Measurements from ENCODE around the gene ZNF646.

The ZNF646 gene, protein sequence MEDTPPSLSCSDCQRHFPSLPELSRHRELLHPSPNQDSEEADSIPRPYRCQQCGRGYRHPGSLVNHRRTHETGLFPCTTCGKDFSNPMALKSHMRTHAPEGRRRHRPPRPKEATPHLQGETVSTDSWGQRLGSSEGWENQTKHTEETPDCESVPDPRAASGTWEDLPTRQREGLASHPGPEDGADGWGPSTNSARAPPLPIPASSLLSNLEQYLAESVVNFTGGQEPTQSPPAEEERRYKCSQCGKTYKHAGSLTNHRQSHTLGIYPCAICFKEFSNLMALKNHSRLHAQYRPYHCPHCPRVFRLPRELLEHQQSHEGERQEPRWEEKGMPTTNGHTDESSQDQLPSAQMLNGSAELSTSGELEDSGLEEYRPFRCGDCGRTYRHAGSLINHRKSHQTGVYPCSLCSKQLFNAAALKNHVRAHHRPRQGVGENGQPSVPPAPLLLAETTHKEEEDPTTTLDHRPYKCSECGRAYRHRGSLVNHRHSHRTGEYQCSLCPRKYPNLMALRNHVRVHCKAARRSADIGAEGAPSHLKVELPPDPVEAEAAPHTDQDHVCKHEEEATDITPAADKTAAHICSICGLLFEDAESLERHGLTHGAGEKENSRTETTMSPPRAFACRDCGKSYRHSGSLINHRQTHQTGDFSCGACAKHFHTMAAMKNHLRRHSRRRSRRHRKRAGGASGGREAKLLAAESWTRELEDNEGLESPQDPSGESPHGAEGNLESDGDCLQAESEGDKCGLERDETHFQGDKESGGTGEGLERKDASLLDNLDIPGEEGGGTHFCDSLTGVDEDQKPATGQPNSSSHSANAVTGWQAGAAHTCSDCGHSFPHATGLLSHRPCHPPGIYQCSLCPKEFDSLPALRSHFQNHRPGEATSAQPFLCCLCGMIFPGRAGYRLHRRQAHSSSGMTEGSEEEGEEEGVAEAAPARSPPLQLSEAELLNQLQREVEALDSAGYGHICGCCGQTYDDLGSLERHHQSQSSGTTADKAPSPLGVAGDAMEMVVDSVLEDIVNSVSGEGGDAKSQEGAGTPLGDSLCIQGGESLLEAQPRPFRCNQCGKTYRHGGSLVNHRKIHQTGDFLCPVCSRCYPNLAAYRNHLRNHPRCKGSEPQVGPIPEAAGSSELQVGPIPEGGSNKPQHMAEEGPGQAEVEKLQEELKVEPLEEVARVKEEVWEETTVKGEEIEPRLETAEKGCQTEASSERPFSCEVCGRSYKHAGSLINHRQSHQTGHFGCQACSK (N-terminal part only)

GRCh38 chr16:31073970-31074813, at the start of gene ZNF646, which contains the start of gene ZNF668:
Gene ZNF646 (plus strand): TSS chr16:31074422. CDS start chr16:31076325, 1,903 bp downstream.
Gene ZNF668 (minus strand): TSS chr16:31074240. CDS start chr16:31064459, 9,781 bp downstream.
- FAIRE-seq = peak; percentile 56

DNA sequence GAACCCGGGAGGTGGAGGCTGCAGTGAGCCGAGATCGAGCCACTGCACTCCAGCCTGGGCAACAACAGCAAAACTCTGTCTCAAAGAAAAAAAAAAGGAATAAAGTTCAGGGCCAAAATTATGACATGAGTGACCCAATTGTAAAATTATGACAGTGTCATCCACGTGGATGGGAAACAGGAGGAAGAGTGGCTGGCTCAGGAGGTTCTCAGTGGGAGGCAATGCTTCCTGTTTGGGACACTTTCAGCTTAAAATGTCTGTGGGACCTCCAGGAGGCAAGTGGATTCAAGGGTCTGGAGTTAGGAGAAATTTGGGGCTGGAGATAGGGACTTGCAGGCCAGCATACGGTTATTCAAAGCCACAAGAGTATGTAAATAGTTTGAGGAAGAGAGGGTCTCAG, 48.9 kb upstream of the ZNF646 start:
- no peak for FAIRE-seq

GRCh38 chr16:31029272-31029671, 45.0 kb upstream of the ZNF646 start:
- FAIRE-seq = no peak

DNA sequence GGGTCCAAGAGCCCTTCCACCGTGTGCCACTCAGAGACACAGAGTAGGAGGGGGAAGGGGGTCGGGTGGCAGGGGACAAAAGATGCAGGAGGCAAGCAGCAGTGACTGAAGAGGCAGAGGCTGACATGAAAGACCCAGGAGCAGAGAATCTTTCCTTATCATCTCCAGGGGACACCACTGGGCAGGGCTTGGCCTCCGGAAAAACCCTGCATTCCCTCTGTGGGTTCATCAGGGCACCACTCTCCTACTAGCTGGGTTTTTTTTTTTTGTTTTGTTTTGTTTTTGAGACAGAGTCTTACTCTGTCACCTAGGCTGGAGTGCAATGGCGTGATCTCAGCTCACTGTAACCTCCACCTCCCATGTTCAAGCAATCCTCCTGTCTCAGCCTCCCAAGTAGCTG, 42.9 kb upstream of the ZNF646 start:
- no peak for FAIRE-seq

DNA sequence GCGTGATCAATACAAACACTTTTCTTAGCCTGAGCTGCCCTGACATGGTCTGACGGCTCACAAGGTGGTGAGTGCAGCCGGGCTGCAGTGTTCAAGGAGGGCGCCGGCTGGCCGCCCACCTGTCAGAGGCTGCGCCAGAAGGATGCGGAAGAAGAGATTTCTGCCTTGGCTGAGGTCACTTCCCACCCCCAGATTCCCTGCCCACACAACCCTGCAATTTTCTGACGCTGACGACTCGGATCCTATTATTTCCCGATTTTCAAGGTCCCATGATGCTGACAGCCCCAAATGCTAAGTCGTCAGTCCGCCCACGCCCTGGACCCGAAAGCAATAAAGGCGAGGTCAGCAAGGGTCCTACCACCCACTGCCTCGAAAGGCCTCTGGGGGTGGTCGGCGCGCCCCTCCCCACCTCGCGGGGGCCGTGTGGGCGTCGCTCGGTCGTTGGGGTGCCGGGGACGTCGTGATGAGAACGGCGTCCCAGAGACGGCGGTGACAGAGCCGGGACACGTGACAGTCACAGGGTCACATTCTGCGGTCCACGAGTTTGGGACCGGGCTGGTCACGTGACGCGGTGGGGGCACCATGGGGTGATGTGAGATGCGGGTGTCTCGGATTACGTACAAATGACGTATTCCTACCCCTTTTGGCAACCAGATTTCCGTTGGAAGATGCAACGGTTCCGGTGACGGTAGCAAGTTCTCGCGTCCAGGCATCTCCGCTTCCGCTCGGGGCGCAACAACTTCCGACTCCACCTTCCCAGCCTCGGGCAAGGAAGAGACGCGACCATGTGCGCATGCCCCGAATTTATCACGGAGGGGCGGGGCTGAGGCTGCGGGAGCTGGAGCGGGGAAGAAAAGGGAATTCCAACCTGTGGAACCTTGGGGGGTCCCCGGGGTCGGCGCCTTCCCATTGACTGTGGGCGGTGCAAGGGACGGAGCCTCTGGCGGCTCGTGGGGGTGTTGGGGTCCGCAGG, 41.2 kb upstream of the ZNF646 start, which contains the start of gene STX4:
Gene STX4 (plus strand): TSS at position 823 of the 973 bp plus-strand sequence. CDS start 248 bp downstream, outside the sequence.
- no peak for FAIRE-seq

GRCh38 chr16:31033709-31034492, 40.3 kb upstream of the ZNF646 start:
- FAIRE-seq = no peak

DNA sequence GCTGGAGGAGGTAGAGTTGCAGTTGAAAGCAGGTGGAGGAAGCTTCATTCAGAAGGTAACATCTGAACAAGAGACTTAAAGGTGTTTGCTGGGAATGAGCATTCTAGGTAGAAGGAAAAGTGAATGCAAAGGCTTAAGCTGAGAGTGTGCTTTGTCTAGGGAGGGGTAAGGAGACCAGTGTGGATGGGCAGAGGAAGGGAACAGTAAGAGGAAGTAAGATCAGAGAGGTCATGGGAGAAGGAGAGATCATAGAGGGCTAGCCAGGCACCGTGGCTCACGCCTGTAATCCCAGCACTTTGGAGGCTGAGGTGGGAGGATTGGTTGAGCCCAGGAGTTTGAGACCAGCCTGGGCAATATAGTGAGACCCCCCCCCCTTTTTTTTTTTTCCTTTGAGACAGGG, 37.5 kb upstream of the ZNF646 start:
- FAIRE-seq = no peak

GRCh38 chr16:31038993-31039392, 35.2 kb upstream of the ZNF646 start:
- no peak for FAIRE-seq

DNA sequence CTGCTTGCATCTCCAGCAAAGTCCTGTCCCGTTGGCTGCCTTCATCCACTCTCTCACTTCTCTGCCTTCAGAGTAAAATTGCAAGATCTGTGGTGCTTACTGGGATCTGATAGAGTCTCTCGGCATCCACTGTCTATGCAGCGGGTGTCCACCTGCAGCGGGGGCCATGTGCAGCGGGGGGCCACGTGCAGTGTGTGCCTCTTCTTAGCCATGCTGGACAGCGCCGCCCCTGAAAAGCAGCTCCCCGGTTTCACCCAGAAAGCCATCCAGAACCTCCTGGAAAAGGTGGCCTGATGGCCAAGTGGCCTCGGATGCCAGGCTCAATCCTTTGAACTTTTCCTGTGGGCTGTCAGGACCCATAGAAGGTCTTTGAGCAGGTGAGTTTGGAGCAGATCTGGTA, 31.4 kb upstream of the ZNF646 start:
- no peak for FAIRE-seq

GRCh38 chr16:31043352-31043751, 30.9 kb upstream of the ZNF646 start:
- FAIRE-seq = no peak

DNA sequence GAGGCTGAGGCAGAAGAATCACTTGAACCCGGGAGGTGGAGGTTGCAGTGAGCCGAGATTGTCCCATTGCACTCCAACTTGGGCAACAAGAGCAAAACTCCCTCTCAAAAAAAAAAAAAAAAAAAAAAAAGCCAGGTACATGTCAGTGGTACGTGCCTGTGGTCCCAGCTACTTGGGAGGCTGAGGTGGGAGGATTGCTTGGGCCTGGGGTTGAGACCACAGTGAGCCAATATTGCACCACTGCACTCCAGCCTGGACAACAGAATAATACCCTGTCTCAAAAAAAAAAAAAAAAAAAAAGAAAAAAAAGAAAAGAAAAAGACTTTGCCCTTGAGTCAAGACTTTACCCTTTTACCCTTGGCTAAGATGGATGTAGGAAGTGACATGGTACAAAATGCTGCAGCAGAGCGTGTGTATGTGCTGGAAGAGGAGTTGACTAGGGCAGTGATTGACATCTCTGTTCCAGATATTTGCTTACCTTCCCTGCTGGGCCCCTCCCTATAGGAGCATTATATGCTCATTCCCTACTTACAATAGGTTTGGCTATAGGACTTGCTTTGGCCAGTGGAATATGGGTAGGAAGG, 30.2 kb upstream of the ZNF646 start:
- no peak for FAIRE-seq

DNA sequence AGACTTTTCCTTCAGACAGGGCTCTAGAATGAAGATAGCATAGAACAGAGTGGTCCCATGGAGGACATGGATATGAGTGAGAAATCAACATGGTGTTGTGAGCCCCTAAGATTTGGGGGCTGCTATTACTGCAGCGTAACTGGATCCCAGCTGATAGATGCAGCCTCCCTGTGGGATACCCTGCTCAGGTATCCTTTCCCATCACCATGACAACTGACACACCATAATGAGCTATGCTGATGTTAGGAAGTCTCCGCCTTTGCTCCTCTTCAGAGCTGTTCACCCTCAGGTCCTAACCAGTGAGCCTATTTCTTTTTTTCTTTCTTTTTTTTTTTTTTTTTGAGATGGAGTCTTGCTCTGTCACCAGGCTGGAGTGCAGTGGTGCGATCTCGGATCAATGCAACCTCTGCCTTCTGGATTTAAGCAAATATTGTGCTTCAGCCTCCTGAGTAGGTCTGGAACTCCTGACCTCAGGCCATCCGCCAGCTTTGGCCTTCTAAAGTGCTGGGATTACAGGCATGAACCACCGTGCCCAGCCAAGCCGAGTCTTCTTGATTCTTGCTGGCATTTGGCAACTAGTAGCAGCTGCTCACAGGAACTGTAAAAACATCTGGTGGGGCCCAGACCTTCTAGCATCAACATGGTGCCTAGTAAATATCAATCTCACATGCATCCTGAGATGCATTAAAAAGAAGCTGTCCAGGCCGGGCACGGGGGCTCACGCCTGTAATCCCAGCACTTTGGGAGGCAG, 23.8 kb upstream of the ZNF646 start:
- FAIRE-seq = no peak

DNA sequence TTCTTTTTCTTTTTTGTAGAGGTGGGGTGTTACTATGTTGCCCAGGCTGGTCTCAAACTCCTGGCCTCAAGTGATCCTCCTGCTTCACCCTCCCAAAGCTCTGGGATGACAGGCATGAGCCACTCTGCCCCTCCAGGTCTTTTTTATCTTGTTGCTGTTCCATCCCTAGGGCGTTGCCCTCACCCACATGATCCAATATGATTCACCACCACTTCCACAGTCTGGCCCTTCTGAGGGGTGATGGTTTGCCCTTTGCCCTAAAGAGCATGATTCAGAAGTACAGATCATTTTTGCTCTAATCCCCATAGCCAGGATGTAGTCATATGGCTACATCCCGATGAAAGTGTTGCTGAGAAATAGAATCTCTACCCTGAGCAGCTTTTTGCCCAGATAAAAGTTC, 22.1 kb upstream of the ZNF646 start:
- no peak for FAIRE-seq

DNA sequence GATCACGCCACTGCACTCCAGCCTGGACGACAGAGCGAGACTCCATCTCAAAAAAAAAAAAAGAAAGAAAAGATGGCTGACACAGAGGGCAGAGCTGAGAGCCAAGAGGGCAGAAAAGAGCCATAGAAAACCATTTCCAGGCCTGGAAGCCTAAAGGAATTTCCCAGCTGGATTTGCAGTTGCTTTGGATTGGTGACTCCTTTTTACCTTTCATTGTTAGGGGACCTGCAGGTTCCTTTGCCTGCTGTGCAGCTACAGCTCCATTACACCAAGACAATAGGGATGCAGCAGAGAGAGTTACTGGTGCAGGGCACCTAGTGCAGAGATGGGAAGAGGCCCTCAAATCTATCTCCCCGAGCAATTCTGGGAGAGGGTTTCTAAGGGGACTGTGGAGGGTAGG, 18.6 kb upstream of the ZNF646 start:
- no peak for FAIRE-seq

GRCh38 chr16:31061126-31061812, 13.0 kb upstream of the ZNF646 start:
- no peak for FAIRE-seq

DNA sequence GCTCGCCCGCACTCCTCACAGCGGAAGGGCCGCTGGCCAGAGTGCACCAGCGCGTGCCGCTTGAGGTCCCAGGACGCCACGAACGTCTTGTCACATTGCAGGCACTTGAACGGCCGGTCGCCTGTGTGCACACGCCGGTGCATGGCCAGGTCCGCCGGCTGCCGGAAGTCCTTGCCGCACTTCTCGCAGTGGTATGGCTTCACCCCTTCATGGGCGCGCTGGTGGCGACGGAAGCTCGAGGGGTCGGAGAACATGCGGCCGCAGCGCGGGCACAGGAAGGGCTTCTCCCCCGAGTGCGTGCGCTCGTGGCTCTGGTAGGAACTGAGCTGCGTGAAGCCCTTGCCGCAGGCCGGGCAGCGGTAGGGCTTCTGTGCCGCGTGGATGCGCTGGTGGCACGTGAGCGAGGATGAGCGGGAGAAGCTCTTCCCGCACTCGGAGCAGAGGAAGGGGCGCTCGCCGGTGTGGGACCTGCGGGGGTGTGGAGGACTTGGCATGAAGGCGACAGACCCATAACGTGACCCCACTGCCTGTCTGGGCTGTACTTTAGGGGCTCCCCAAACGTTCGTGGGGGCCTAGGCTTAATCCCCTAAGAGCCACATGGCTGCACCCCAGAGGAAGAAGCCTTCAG, 12.3 kb upstream of the ZNF646 start:
- no peak for FAIRE-seq

DNA sequence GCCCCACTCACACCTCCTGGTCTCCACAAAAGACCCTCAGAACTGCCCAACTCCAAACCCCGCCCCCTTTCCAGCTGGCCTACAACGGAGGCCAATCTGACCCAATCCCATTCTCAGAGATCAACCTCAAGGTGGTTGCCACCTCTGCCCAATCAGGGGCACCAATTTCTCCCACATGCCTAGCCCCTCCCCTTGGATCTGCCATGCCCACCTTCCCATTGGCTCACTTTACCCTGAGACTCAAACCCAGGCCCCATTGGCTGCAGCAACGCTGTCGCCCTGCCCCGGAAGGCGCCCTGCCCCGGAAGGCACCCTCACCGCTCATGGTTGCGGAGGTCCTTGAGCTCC, 10.8 kb upstream of the ZNF646 start:
- no peak for FAIRE-seq
